Measurements from ENCODE around the gene PSMD3. TPM values are rescaled to one million over a fixed set of nuclear protein-coding genes. Genes with fewer than 3 reads are reported as not detected.

PSMD3 gene
- total RNA-seq, 1 donor from 2014 or later = 134 TPM

DNA sequence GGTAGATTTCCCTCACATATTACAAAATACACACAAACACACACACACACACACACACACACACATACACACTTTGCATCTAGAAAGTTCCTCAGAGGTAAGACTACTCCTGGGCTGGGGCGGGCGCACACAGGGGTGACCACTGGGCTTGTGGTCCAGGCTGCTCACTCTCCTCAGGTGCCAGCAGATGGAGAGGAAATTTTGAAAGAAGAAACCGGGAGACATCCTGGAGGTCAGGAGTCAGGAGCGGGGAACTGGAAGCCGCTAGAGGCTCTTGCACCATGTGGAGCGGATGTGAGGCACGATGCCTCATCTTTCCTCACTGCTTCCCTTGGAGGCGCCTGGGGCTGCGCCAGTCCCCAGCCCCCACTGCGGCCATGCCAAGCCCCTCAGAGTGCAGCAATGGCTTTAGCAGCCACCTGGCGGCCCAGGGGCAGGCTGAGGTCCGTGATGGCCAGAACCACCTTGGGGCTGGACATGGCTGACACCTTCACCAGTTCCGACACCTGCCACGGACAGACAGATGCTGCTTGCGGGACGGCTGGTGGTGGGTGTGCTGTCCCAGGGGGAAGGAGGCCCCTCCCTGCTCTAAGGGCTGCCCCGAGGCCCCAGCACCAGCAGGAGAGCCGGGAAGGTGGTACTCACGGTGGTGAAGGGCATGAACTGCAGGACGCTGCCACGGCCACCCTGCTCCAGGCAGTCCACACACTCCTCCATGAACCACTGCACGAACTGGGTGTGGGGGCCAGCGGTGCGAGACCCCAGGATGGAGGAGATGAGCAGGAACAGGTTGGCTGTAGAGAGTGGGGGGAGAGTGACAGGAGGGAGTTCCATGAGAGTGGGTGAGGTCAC is 38.8 kb downstream of the PSMD3 start:
- no peak for DNase-seq (ENCODE audit: extremely low read depth, low read depth, low spot score)

DNA sequence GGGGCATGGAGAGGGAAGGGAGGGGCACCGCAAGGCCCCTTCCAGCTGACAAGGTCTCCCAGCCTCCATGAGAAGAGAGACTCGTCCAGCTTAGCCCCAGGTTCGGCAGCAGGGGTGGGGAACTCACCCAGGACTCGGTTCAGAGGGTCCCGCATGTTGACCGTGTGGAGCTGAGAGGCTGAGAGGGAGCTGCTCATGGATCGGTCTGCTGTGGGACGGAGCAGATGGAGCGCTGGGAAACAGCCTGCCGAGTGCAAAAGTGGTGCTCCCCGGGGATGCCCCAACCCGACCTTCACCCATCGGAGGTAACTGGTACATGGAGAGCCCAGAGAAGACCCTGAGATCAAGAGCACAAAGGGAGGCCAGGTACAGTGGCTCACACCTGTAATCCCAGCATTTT is 39.5 kb downstream of the PSMD3 start:
- DNase-seq (ENCODE audit: extremely low read depth, low read depth, low spot score) = no peak

DNA sequence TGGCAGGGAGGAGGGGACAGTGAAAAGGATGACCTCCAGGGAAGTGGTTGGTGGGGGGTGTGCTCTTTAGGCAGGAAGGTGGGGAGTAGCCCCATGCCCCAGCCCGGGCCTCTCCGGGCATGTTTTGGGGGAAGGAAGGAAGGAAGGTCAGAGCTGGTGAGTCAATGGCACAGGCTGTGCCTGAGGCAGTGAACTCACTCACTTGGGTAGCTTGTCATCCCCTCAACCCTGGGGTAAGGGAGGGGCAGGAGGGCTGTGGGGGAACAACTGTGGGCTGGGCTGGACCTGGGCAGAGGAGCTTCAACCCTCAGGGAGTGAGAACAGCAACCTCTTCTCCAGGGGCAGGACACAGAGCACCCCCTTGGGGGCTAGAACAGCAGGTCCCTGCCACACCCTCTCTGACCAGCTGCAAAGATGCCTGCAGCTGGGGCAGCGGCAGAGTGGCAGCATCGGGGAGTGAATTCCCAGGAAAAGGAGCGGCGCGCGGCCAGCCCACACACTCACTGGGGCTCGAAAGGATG is 40.9 kb downstream of the PSMD3 start:
- DNase-seq (ENCODE audit: extremely low read depth, low read depth, low spot score) = no peak

DNA sequence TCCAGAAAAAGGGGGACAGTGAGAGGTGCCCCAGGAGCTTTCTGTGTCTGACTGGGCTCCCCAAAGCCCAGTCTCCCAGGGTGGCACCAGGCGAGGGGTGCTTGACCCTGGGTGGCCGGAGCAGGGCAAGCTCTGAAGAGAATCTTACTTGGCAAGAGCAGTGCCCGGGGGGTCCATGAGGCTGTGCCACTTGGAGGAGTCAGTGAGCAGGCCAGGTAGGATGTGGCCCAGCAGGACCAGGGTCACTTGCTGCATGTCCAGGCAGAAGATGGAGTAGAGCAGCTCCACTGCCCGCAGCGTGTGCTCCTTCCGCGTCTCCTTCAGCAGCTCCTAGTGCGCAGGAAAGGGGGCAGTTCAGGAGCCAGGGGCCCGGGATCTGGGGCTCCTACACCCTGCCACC is 41.9 kb downstream of the PSMD3 start:
- no peak for DNase-seq (ENCODE audit: extremely low read depth, low read depth, low spot score)

DNA sequence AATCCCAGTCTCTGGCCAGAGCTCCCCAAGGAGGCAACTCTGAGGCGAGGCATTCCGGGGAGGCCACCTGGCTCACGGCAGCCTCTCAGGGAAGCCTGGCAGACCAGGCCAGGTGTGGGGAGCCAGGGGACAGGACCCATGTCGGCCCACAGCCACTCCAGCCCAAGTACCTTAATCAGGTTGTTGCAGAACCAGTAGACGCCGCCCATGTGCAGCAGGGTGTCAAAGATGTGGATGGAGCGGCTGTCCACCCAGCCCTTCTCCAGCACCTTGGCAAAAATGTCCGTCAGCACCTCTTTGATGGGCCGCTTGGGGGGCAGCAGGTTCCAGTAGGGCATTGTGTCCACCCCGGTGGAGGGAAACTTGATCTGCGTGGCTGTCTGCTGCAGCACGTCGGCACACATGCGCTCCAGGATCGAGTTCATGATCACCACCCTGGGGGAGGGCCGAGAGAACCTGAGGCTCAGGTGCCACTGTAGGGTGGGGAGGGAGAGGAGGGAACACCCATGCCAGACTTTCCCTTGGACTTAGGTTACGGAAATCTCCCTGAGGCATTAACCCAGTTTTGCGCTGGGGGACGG is 42.4 kb downstream of the PSMD3 start:
- DNase-seq (ENCODE audit: extremely low read depth, low read depth, low spot score) = no peak

DNA sequence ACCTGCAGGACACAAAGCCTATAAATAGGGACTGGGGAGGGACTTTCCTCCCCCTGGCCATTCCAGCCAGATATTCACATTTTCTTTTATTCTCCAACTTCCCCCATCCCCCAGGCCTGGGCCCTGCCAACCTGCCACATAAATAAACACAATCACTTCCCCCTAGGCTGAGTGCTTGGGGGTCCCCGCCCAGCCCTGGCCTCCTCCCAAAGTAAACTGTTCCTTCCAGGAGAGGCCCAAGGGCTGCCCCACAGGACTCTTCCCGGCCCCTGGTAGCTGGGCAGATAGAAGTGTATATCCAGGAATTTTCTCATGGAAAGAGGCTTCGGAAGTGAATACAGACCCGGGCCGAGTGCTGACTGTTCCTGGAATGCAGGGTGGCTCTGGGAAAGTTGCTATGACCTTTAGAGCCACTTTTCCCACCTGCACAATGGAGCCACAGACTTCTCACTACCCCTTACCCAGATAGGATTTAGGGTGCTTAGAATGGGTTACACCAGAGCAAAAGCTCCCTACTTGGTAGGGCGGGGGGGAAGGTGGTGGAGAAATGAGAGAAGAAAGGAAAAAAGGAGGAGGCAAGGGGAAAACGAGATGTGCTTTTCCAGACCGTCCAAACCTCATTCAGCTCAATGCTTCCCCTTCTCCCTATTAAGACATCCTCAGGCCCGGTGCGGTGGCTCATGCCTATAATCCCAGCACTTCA is 43.1 kb downstream of the PSMD3 start:
- DNase-seq (ENCODE audit: extremely low read depth, low read depth, low spot score) = no peak

DNA sequence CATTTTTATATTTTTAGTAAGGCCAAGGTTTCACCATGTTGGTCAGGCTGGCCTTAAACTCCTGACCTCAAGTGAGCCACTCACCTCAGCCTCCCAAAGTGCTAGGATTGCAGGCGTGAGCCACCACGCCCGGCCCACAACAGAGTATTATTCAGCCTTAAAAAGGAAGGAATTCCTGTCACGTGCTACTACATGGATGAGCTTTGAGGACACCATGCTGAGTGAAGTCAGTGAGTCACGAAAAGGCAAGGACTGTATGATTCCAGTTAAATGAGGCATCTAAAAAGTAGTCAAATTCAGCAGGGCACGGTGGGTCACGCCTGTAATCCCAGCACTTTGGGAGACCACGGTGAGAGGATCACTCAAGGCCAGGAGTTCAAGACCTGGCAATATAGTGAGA is 44.3 kb downstream of the PSMD3 start:
- DNase-seq (ENCODE audit: extremely low read depth, low read depth, low spot score) = no peak

DNA sequence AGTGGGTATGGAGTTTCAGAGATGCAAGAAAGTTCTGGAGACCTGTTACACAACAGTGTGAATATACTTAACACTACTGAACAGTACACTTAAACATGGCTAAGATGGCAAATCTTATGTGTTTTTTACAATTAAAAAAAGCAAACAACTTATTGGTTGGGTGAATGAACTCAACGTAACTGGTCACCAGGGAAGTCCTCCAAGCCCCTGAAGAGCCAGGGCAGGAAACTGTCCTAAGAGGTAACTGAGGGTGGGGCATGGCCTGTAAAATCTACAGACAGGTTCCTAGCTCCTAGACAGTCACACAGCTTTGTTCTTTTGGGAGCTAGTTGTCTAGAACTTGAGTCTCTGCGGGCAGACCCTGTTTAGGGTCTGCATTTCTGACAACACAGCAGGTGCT is 45.0 kb downstream of the PSMD3 start:
- DNase-seq (ENCODE audit: extremely low read depth, low read depth, low spot score) = no peak

DNA sequence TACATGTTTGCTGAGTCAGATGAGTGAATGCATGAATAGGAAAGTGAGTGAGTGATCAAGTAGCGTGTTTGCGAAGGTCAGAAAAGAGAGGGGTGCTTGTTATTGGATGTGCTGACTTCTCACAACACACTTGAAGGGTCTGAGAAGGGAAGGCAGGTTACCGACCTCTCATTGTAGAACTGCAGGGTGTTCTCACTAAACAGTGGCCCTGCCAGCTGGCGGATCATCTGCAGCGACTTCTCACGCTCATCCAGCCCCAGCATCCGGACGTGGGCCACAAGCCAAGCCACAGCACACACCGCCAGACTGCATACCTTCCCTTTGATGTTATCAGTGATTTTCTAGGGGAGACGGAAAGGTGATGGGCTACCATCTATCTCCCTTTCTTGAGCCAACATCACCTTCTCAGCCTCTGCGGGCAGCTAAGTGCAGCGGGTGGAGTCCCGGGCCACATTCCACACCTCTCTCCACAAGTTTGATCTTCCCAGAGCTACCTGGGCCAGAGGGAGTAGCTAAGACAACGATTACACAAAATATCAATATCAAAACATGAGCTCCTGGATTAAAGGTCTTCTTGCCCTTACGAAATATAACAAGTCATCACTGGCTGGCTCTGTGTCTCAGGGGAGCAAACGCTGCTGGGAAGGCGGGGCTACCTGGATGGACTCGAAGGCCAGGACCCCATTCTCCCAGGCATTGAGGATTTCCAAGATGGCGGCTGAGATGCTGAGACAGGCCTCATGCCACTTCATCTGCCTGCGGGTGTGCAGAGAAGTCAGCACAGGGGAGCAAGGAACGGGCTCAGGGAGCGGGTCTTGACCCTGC is 45.6 kb downstream of the PSMD3 start:
- no peak for DNase-seq (ENCODE audit: extremely low read depth, low read depth, low spot score)

DNA sequence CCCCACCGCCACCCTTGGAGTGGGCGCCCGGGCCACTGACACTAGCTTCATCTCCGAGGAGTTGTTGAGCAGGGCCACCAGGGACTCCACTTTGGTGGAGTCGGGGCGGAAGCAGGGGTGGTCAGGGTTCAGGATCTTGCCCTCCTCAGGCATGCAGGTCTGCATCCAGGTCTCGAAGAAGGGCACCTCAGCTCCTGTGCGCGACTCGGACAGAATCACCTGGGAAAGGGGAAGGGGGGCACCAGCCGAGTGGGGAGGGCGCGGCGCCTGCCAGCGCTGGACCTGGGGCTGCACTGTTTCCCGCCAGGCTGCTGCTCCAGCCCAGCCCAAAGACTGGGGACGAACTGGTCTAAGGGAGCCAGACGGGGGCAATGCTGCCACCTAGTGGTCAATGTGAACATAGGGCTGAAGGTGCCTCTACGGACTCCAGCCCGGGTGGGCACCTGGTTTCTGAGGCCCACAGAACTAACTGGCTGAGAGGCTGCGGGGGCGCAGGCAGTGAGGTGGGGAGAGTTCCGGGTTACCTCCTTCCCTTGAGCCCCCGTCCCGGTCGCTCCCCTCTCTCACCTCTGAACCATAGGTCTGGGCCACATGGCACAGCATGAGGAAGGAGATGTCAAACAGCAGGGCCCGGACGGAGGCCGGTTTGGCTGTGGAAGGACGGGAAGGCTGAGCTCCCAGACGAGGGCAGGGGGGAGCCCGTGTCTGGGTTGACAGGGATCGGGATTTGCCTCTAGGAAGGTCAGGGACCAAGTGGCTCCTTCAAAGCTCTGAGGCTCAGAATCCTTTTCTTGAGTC is 46.4 kb downstream of the PSMD3 start:
- no peak for DNase-seq (ENCODE audit: extremely low read depth, low read depth, low spot score)

DNA sequence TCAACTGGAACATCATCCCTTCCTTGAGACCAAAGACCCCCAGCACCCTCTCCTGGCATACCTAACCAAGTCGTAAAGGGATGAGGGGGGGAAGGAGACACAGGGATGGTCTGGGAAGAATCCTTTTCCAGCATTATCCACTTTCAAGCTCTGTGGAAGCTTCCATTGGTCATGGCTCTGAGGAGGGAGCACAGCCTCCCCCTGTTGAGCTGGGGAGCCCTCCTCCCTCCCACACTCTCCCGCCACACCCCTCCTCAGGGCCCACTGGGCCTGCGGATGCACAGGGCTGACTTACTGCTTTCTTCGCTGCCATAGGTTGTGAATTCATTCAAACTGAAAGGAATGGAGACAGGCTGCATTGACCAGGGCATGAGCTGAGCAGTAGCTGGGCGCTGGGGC is 47.0 kb downstream of the PSMD3 start:
- no peak for DNase-seq (ENCODE audit: extremely low read depth, low read depth, low spot score)

DNA sequence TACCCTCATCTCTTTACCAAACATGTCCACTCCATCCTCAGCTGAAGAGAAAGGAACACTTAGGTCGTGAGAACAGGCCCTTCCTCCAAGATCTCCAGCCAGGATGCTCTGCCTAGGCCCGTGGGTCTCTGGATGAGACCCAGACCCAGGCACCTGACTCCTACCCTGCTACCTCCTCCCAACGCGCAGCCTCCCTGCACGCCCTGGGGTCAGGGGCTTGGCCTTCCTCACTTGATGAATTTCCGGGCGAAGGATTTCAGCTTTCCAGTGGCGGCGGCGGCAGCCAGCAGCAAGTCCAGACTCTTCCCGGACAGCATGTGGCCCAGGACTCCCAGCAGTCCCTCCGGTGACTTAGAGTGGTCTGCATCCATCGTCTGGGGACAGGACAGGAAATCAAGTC is 48.0 kb downstream of the PSMD3 start:
- no peak for DNase-seq (ENCODE audit: extremely low read depth, low read depth, low spot score)

DNA sequence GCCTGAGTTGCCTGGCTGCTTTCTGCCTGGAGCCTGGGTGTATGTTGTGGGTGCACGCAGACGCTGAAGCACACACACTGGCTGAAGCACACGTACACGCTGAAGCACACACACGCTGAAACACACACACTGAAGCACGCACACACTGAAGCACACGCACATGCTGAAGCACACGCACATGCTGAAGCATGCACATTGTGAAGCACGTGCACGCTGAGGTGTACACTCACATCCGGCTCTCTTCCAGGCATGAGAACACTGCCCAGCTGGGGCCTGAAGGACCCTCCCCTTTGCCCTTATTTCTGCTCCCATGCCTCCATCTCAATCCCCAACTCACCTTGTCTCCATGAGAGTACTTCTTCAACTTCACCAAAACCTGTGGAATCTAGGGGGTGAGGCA is 51.1 kb downstream of the PSMD3 start:
- no peak for DNase-seq (ENCODE audit: extremely low read depth, low read depth, low spot score)

DNA sequence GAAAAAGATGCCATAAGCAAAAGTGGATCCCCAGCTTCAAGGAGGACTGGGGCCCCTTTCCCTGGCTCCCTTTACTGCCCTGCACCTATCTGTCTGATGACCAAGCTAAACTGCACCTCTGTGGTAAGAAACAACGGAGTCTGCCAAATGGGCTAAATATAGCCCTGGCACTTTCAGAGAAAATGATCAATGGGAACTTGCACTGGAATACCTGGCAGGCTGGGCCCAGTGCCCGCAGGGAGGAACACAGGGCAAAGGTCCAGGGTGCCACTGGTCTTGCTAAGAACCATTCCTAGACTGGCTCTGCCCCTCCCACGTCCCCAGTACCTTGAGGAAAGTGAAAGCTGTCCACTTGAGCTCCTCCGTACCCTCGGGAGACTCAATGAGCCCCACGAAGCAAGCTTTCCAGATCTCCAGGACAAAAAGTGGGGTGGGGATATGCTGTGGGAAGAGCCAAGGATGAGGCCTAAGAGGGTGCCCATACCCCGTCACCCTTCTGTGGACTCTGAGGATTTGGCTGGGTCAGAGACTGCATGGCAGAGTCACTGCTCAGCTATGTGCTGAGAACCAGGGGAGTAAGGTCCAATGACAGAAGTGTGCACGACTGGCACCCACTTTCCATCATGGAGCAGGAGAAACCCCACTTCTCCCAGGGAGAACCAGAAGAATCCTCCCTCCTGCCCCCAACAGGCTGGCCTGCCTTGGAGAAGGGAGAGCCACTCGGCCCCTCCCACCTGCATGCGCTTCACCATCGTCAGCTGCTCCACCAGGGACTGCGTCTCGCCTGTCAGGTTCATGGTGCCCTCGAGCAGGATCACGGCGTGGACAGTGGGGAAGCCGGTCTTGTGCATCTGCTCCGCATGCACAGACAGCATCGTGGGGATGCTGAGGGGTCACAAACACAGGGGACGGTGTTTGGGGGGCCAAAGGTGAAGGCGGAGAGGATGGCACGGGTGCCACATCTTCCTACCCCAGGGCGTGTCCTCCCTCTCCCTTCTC is 52.0 kb downstream of the PSMD3 start:
- no peak for DNase-seq (ENCODE audit: extremely low read depth, low read depth, low spot score)

DNA sequence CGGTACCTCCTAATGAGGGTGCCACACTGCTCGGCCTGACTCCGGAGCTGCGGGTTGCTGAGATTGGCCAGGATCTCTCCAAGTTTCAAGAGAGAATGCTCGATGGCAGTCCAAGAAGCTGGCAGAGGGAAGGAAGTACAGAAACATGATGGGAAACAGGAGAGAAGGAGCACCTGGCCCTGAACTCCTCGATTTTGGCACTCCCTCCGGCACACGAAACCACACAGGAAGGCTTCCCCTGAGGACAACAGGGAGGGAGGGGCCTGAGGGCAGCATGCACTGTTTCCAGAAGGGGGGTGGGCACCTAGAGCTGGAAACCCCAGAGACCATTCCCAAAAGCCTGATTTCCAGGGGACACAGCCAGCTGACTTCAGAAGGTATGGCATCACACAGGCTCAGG is 52.7 kb downstream of the PSMD3 start:
- no peak for DNase-seq (ENCODE audit: extremely low read depth, low read depth, low spot score)

DNA sequence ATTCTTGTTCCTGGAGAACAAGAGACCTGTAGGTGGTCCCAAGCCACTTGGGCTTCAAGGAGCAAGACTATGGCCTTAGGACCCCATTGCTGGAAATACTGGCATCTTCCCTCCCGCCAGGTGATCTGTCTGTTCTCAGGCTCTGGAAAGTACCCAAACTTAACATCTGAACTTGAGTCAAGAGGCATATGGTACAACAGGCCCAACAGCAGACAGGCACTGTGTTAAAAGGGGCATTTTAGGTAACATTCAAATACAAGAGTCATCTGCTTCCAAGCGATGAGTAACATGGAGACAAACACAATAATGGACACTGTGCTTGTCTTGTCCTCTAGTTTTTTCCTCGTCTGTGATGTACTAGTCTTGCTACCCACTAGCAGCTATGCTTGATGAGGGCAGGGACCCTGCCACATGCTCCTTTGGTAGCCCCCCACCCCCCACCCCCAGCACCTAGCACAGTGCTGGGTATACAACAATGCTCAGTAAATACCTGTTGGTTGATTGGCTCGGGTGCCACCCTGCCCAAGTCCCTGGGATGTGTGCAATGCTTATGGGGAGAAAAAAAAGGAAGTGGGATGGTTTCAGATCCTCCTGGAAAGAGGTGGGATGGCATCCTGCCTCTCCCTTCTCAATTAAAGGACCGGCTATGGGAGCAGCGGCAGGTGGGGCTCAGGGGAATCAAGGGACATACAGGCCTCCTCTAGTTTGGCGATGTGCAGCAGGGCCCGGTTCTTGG is 54.0 kb downstream of the PSMD3 start:
- no peak for DNase-seq (ENCODE audit: extremely low read depth, low read depth, low spot score)

DNA sequence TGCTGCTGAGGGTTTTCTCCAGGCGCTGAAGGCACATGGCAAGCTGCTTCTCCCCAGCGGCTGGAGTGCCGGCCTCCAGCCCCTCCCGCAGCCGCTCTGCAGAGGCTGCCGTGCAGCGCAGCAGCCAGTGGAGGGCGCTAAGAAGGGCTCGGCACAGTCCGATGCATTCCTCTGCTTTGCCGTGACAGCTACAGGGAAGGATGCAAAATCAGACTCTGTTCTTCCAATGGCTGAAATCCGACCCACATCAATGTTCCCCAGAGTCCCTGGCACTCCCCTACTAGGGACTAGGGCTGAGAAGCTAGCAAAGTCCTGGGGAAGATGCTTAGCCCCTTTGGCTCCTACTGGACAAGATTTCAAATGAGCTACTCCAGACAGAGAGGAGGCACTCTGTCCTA is 54.6 kb downstream of the PSMD3 start:
- no peak for DNase-seq (ENCODE audit: extremely low read depth, low read depth, low spot score)

DNA sequence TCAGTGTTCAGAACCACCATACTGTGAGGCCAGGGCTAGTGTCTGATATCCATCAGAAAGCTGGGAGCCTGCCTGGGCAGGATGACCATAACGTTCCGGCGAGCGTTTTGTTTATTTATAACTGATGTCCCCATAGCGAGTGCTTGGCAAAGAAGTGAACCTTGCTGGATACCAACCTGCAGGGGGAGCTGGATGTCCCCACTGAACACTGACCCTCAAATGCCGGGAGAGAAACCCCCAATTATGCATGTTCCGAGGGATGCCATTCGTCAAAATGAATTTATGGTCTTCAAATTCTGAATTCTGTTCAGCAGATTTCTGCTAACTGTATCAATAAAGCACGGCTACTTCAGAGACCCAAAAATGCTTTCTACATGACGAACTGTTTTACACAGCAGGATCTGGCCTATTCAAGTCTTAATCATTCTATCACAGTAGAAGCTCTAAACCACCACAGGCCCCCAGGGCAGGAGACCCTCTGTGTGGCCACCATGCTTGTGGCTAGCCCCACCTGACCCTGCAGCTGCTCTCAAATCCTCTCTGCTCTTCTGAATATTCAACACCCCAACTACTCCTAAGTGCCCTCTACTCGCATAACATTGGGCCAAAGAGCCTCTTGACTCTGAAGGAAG is 58.4 kb downstream of the PSMD3 start:
- DNase-seq (ENCODE audit: extremely low read depth, low read depth, low spot score) = no peak
